ENCODE data around the gene MYPN.

MYPN gene

DNA sequence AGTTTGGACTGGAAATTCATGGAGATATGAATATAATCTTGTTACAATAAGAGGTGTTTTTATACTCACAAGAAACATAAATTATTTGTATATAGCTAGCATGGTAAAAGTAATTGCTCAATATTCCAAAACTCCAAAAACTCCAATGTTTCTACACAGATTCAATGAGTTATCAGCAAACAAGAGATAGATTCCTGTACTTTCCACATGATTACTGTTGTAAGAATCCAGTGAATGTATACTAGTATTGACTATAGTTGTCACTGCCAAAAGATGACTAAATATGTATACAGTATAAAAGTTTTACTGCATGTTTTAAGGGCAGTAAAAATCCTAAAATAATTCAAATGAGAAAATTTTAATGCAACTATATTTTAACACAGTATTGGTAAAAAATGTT is 111.9 kb downstream of the MYPN start:
- H3K27me3 ChIP-seq (ENCODE audit: insufficient read depth, low read length): no peaks in the 10 kb centered on the region
- H3K27ac ChIP-seq (ENCODE audit: low read length): no peak overlapping the region
- no peaks in the 10 kb centered on the region for H3K36me3 ChIP-seq (ENCODE audit: insufficient read depth, low read depth, low read length)

DNA sequence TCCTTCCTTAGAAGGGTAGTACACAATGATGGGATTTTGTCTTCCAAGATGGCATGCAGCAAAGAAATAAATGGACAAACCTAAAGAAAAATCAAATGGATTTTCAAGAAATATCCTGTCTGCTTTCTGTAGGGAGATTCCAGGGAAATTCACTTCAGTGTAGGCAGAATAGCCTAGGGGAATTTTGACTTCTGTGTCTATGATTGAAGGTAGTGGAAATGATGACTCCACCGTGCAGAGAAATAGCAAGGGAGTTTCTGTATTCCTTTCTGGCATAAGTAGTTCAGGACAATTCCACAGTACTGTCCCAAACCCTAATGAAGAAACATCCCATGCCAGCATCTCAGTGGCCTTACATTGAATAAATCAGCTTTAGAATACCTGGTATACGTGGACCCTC is 113.1 kb downstream of the MYPN start:
- Histone ChIP-seq H3K27ac (ENCODE audit: low read length) (no peak overlapping the region), H3K4me1 (ENCODE audit: insufficient read depth, low read length) (no peaks in the 10 kb centered on the region), H3K9me3 (ENCODE audit: insufficient read depth, low read depth, low read length) (no peaks in the 10 kb centered on the region), H3K36me3 (ENCODE audit: insufficient read depth, low read depth, low read length) (no peaks in the 10 kb centered on the region), H3K9ac (ENCODE audit: low read depth, low read length) (no peak overlapping the region), H3K4me3 (ENCODE audit: low read length) (no peak overlapping the region), H3K27me3 (ENCODE audit: insufficient read depth, low read length) (no peaks in the 10 kb centered on the region)

More for the DNA sequence above, 111.9 kb downstream of the MYPN start:
- Histone ChIP-seq H3K9me3 (ENCODE audit: insufficient read depth, low read depth, low read length) (no peaks in the 10 kb centered on the region), H3K4me3 (ENCODE audit: low read length) (no peak overlapping the region), H3K4me1 (ENCODE audit: insufficient read depth, low read length) (no peaks in the 10 kb centered on the region), H3K9ac (ENCODE audit: low read depth, low read length) (no peak overlapping the region)

DNA sequence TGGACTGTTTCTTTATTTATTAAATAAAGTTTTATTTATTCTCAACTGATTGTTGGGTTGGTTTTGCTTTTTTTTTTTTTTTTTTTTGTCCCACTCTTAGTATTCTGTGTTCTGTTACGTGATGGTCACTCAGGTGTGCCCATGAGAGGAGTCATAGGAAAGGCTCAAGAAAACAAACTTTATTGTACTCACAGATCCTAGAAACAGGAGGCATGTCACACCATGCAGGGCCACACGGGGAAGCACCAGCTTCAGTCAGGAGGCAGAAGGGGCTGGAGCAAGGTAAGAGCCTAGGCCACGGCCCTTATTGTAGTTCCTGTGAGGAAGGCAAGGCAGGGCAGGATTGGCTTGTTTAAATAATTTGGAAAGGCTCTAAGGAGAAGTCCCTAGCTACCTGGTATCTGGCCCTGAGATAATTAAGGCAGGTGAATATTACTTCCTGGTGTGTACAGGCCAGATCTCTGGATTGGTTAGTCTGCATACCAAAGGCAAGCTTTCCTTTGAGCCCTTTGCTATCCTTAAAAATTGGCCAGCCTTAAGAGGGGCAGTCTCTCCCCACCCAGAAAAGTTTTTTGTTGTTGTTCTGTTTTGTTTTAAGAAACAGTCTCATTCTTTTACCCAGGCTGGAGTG is 114.4 kb downstream of the MYPN start:
- Histone ChIP-seq H3K9me3 (ENCODE audit: insufficient read depth, low read depth, low read length) (no peaks in the 10 kb centered on the region), H3K4me3 (ENCODE audit: low read length) (no peak overlapping the region), H3K4me1 (ENCODE audit: insufficient read depth, low read length) (no peaks in the 10 kb centered on the region), H3K27me3 (ENCODE audit: insufficient read depth, low read length) (no peaks in the 10 kb centered on the region), H3K9ac (ENCODE audit: low read depth, low read length) (no peak overlapping the region), H3K27ac (ENCODE audit: low read length) (no peak overlapping the region), H3K36me3 (ENCODE audit: insufficient read depth, low read depth, low read length) (no peaks in the 10 kb centered on the region)

DNA sequence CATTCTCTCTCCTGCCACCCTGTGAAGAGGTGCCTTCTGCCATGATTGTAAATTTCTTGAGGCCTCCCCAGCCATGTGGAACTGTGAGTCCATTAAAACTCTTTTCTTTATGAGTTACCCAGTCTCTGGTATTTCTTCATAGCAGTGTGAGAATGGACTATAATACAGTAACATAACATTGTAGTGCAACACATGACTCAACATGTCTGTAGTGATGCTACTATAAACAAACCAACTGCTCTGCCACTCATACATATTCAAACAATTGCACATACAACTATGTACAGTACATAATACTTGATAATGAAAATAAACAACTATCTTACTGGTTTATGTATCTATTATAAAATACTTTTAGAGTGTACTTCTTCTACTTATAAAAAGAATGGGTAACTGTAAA is 115.5 kb downstream of the MYPN start:
- H3K9ac ChIP-seq (ENCODE audit: low read depth, low read length): no peak overlapping the region
- H3K4me3 ChIP-seq (ENCODE audit: low read length): no peak overlapping the region
- H3K27me3 ChIP-seq (ENCODE audit: insufficient read depth, low read length): peaks cover 5% of the 10 kb centered on the region
- H3K36me3 ChIP-seq (ENCODE audit: insufficient read depth, low read depth, low read length): no peaks in the 10 kb centered on the region
- H3K27ac ChIP-seq (ENCODE audit: low read length): no peak overlapping the region
- H3K4me1 ChIP-seq (ENCODE audit: insufficient read depth, low read length): no peaks in the 10 kb centered on the region
- H3K9me3 ChIP-seq (ENCODE audit: insufficient read depth, low read depth, low read length): no peaks in the 10 kb centered on the region

DNA sequence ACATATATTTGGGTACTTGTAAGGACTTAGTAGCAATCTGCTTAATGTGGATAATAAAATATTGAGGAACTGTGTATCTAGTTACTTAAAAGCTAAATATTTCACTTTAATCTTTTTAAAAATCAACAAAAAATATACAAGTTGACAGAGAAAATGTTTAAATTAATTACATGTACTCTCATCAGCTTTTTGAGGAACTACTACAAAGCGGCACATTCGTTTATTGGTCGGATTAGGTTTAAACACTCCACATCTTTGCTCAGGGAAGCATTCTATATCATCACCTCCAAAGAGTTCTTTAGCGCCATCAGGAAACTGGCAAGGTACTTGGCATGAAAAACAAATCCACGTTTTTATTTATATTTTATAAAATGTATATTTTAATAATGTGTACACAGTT is 121.0 kb downstream of the MYPN start:
- Histone ChIP-seq H3K4me1 (ENCODE audit: insufficient read depth, low read length) (no peaks in the 10 kb centered on the region), H3K4me3 (ENCODE audit: low read length) (no peak overlapping the region), H3K9ac (ENCODE audit: low read depth, low read length) (no peak overlapping the region), H3K9me3 (ENCODE audit: insufficient read depth, low read depth, low read length) (no peaks in the 10 kb centered on the region), H3K27ac (ENCODE audit: low read length) (no peak overlapping the region), H3K27me3 (ENCODE audit: insufficient read depth, low read length) (peaks cover 44% of the 10 kb centered on the region), H3K36me3 (ENCODE audit: insufficient read depth, low read depth, low read length) (no peaks in the 10 kb centered on the region)

DNA sequence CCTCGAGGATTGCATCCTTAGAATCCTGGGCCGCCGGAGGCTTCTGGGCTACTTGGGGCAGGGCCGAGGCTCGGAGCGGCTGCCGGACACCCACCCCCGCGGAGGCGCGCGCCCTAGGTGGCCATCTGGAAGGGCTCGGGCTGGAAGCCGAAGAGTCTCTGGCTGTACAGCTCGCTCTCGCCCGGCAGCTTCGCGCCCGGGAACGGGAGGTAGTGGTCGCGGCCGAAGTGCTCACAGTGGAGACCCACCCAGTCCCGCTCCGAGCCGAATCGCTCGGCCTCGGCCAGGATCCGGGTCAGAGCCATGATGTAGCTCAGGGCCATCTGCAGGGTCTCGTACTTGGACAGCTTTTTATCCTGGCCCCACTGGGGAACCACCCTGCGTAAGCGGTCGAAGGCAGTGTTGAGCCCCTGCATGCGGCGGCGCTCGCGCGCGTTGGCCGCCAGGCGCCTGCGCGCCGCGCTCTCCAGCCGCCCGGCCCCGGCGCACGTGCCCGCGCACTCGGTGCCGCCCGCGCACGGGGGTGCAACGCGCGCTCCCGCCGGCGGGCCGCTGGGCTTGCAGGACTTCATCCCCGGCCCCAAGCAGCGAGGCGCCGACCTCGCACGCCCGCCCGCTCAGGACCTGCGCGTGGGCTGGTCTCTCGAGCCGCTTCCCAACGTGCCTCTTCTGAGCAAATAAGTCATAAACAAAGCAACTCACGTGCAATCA is 122.0 kb downstream of the MYPN start:
- H3K27me3 ChIP-seq (ENCODE audit: insufficient read depth, low read length): peaks cover 44% of the 10 kb centered on the region

DNA sequence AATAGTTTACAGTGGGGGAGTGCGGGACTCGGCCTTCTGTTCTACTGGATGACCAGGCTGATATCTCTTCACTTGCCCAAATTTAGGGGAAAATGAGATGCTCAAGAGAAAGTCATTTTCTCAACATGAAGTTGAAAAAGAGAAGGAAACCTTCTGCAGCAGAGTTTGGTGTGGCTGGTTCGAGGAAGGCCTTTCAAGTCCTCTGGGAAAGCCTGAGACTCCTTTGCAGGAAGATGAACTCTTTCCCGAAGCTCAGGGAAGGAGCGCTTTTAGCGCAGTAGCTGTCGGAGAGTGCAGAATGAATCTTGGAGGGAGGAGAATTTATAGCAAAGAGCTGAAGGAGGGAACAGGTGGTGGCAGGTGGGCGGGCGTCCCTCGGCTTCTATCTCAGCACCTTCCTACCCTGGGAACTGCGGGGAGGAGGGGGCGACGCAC is 122.5 kb downstream of the MYPN start, which contains the start of gene ATOH7:
TSS of gene ATOH7 (minus strand) at position 297 of the 435 bp plus-strand sequence. CDS start 436 bp downstream, outside the sequence.
- Histone ChIP-seq H3K9ac (ENCODE audit: low read depth, low read length) (peak within 1 kb of the TSS; percentile 77; the same call in 1 of the 2 replicates), H3K4me1 (ENCODE audit: insufficient read depth, low read length) (no peaks in the 10 kb centered on the region), H3K36me3 (ENCODE audit: insufficient read depth, low read depth, low read length) (no peaks in the 10 kb centered on the region), H3K27ac (ENCODE audit: low read length) (no peak within 1 kb of the TSS), H3K9me3 (ENCODE audit: insufficient read depth, low read depth, low read length) (no peaks in the 10 kb centered on the region), H3K4me3 (ENCODE audit: low read length) (peak within 1 kb of the TSS; percentile 82), H3K27me3 (ENCODE audit: insufficient read depth, low read length) (peaks cover 44% of the 10 kb centered on the region)

More for the DNA sequence above, 122.0 kb downstream of the MYPN start:
- no peaks in the 10 kb centered on the region for H3K4me1 ChIP-seq (ENCODE audit: insufficient read depth, low read length)
- no peak overlapping the region for H3K27ac ChIP-seq (ENCODE audit: low read length)
- no peaks in the 10 kb centered on the region for H3K36me3 ChIP-seq (ENCODE audit: insufficient read depth, low read depth, low read length)
- peak overlapping the region; percentile 77; the same call in 1 of the 2 replicates for H3K9ac ChIP-seq (ENCODE audit: low read depth, low read length)
- peak overlapping the region; percentile 82 for H3K4me3 ChIP-seq (ENCODE audit: low read length)
- no peaks in the 10 kb centered on the region for H3K9me3 ChIP-seq (ENCODE audit: insufficient read depth, low read depth, low read length)

DNA sequence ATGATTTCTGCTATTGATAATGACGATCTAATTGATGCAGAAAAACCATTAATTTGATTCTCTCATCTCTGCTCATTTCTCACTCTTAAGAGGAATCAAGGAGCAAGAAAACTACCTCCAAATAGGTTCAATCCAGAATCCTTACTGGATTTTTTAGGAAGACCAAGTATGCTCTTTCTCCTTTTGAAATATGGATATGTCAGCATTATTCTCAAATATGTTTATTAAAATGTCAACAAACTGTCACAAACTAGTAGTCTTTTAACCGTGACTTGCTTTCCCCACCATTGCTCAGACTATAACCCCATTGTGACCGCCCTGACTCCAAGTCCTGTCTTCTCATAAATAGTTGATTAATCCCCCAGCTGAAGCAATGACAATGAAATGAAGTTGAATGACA is 123.8 kb downstream of the MYPN start:
- no peaks in the 10 kb centered on the region for H3K36me3 ChIP-seq (ENCODE audit: insufficient read depth, low read depth, low read length)
- H3K27ac ChIP-seq (ENCODE audit: low read length): no peak overlapping the region
- H3K9ac ChIP-seq (ENCODE audit: low read depth, low read length): no peak overlapping the region
- H3K4me1 ChIP-seq (ENCODE audit: insufficient read depth, low read length): no peaks in the 10 kb centered on the region
- H3K9me3 ChIP-seq (ENCODE audit: insufficient read depth, low read depth, low read length): no peaks in the 10 kb centered on the region
- H3K4me3 ChIP-seq (ENCODE audit: low read length): no peak overlapping the region
- peaks cover 44% of the 10 kb centered on the region for H3K27me3 ChIP-seq (ENCODE audit: insufficient read depth, low read length)

DNA sequence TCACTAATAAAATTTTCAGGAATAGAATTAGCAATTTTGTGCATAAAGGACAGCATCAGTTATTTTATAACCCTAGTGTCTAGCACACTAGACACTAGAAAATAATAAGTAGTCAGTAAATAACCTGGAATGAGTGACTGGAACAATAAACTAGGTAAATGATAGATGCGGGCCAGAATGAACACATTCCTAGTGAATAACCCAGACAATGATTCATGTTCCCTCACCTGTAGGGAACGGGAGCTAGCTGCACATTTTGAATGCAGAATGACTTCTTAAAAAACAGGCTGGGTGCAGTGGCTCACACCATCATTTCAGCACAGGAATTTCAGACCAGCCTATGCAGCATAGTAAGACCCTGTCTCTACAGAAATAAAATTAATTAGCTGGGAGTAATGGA is 125.8 kb downstream of the MYPN start:
- H3K4me1 ChIP-seq (ENCODE audit: insufficient read depth, low read length): no peaks in the 10 kb centered on the region
- no peak overlapping the region for H3K9ac ChIP-seq (ENCODE audit: low read depth, low read length)
- H3K36me3 ChIP-seq (ENCODE audit: insufficient read depth, low read depth, low read length): no peaks in the 10 kb centered on the region
- H3K27me3 ChIP-seq (ENCODE audit: insufficient read depth, low read length): peaks cover 37% of the 10 kb centered on the region
- no peak overlapping the region for H3K27ac ChIP-seq (ENCODE audit: low read length)
- H3K4me3 ChIP-seq (ENCODE audit: low read length): no peak overlapping the region
- no peaks in the 10 kb centered on the region for H3K9me3 ChIP-seq (ENCODE audit: insufficient read depth, low read depth, low read length)

DNA sequence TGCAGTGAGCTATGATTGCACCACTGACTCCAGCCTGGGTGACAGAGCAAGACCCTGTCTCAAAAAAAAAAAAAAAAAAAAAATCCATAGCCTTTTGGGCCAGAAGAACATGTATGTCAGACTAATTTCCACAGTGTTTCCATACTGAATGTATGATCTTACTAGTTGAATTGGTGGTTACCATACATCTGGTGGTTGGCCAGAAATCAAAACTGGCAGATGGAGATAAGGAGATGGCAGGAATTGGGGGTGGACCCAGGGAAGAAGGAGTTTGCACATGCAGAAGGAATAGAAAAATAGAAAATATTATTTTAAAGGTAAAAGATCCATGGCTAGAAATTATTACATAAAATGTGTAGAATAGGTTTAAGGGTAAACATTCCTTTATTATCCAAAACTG is 126.3 kb downstream of the MYPN start:
- Histone ChIP-seq H3K36me3 (ENCODE audit: insufficient read depth, low read depth, low read length) (no peaks in the 10 kb centered on the region), H3K4me3 (ENCODE audit: low read length) (no peak overlapping the region), H3K27ac (ENCODE audit: low read length) (no peak overlapping the region), H3K9me3 (ENCODE audit: insufficient read depth, low read depth, low read length) (no peaks in the 10 kb centered on the region), H3K27me3 (ENCODE audit: insufficient read depth, low read length) (peaks cover 32% of the 10 kb centered on the region), H3K4me1 (ENCODE audit: insufficient read depth, low read length) (no peaks in the 10 kb centered on the region), H3K9ac (ENCODE audit: low read depth, low read length) (no peak overlapping the region)

DNA sequence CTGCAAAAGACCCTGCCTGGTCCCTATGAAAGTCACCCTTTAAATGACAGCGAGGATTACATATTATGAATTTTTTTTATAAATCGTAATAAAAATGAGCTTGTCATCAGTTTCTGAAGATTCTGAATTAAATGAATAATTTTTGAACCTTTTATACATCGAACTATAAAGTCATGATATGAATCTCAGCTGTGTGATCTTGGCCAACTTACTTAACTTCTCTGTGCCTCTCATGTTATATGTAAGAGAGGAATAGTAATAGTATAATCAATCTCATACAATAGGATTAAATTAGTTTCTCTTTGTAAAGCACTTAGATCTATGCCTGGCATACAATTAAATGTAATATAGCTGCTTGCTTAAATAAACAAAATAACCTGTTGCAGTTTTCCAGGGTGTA is 127.9 kb downstream of the MYPN start:
- Histone ChIP-seq H3K27ac (ENCODE audit: low read length) (no peak overlapping the region), H3K9me3 (ENCODE audit: insufficient read depth, low read depth, low read length) (no peaks in the 10 kb centered on the region), H3K9ac (ENCODE audit: low read depth, low read length) (no peak overlapping the region), H3K36me3 (ENCODE audit: insufficient read depth, low read depth, low read length) (no peaks in the 10 kb centered on the region), H3K27me3 (ENCODE audit: insufficient read depth, low read length) (peaks cover 20% of the 10 kb centered on the region), H3K4me1 (ENCODE audit: insufficient read depth, low read length) (no peaks in the 10 kb centered on the region), H3K4me3 (ENCODE audit: low read length) (no peak overlapping the region)

DNA sequence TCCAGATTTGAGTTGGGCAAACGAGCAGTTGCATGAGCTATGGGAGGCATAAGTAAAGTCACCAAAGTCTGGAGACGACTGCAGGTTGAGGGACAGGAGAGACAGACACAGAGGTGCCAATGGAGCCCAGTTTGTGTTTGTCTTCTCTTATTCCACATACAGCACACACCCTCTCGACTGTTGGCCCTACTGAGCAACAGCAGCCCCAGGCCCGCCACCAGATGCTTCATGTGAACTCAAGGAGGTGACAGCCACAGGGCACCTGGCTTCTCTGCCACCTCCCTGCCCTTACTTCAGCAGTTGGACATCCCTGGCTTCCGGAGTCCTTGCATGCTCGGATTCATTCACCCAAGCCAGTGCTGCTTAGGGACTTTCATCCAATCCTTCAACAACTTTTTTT is 129.1 kb downstream of the MYPN start:
- Histone ChIP-seq H3K4me3 (ENCODE audit: low read length) (no peak overlapping the region), H3K9ac (ENCODE audit: low read depth, low read length) (no peak overlapping the region), H3K27me3 (ENCODE audit: insufficient read depth, low read length) (peaks cover 8% of the 10 kb centered on the region), H3K4me1 (ENCODE audit: insufficient read depth, low read length) (no peaks in the 10 kb centered on the region), H3K9me3 (ENCODE audit: insufficient read depth, low read depth, low read length) (no peaks in the 10 kb centered on the region), H3K36me3 (ENCODE audit: insufficient read depth, low read depth, low read length) (no peaks in the 10 kb centered on the region), H3K27ac (ENCODE audit: low read length) (no peak overlapping the region)

Data from iPS-20b (cell line).